HG03439 (cell line): ENCODE results near the gene FGD5.

ENCODE experiments used
- ATAC-seq: cut with Tn5 transposase; IDR thresholded peaks from one replicate; pipeline ENCODE4 v1.9.1; 2021; ENCODE audit warnings: mild to moderate bottlenecking, moderate library complexity; ENCODE audit not compliant: unreplicated experiment

Gene FGD5

DNA sequence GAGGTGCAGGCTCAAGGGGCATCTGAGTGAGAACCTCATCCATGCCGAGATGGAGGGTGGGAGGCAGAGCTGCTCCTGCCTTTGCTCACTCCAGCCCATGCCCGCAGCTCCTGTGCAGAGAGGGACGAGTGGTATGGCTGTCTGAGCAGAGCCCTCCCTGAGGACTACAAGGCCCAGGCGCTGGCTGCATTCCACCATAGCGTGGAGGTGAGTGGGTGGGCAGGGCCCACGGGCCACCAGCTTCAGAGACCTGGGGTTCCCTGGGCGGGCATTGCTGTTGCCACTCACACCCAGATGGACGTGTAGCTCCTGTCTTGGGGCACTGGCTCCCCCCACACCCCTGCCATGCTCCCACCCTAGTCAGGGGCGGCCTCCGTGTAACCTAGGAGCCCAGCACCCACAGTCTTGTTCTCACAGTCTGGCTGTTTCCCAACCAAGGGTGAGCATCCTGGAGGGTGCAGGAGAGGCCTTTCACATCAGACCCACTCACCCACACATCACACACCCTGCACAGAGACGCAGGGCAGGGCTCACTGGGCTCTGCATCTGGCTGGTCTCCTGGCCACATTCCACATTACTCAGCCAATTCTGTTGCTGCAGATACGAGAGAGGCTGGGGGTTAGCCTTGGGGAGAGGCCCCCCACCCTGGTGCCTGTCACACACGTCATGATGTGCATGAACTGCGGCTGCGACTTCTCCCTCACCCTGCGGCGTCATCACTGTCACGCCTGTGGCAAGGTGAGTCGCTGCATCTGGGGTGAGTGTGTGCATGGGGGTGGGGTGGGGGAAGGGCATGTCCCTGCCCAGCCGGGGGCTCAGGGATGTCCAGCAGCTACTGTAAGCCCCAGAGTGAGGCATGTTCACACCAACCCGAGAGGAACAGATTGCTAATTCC, 103.3 kb downstream of the FGD5 start:
- ATAC-seq: no peak

- ATAC-seq: no peak
These were observed 104.1 kb downstream of the FGD5 start for GRCh38 chr3:14922863-14923262.

DNA sequence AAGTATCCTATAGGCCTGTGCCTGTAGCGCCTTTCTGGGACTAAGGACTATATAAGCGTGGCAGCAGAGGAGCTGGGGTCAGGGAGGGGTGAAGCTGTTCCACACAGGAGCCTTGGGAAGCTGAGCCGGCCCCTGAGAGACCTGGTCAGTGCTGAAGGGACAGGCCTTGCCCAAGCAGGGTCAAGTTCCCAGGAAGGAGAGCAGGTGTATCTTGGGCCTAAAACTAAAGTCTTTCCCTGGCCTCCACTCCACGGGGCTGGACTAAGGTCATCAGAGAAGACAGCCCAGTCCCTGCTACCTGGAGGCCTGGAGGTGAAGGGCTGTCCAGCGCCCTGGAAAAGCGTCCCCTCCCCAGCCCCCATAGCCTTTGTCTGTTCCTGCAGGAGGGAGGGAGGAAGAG, 104.7 kb downstream of the FGD5 start:
- no peak for ATAC-seq

DNA sequence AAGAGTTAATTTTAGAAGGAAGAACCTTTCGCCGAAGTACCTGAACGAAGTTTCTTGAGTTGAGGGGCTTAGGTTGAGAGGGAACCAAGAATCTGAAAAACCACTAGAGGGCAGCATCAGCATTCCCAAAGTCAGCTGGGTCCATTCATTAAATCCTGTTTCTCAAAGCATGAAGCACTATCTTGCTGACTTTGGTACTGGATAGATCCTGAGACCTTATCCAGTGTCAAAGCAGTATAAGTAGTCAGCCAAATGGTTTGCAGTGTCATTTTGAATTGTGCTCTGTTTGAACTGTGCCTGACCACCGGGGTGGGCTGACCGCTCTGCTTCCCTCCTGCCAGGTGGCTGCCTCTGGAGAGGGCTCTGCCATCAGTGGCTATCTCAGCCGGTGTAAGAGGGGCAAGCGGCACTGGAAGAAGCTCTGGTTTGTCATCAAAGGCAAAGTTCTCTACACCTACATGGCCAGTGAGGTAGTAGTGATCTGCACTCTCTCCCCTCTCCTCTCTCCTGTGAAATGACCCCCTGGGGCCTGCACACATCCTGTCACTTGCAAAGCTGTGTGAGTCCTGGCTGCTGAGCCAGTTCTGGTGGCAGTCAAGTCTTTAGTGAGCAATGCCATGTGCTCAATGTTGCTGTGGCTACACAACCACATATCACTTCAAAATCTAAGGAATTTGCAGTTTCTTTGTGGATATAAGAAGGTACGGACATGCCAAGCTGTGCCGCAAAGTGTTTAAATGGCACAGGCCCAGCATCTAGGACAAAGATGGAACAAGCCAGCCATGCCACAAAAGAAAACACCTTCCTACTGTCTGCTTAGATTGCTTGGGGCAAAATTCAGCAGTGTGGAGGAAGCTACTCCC, 107.2 kb downstream of the FGD5 start:
- no peak for ATAC-seq

- no peak for ATAC-seq
These were observed 107.8 kb downstream of the FGD5 start for GRCh38 chr3:14926592-14926991.

DNA sequence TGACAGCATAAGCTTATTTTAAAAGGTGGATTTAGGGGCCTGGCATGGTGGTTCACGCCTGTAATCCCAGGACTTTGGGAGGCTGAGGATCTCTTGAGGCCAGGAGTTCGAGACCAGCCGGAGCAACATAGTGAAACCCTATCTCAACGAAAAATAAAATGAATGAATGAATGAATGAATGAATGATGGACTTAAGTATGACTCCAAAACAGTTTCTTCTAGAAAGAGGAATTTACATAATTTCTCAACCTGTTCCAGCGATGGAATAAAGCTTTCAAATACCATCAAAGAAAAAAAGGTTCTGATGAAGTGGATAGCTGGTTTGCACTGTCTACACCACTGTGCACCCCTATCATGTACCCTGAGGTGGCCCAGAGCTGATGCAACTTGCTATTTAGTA, 108.5 kb downstream of the FGD5 start:
- no peak for ATAC-seq

GRCh38 chr3:14929310-14930074, 110.7 kb downstream of the FGD5 start:
- ATAC-seq: no peak

DNA sequence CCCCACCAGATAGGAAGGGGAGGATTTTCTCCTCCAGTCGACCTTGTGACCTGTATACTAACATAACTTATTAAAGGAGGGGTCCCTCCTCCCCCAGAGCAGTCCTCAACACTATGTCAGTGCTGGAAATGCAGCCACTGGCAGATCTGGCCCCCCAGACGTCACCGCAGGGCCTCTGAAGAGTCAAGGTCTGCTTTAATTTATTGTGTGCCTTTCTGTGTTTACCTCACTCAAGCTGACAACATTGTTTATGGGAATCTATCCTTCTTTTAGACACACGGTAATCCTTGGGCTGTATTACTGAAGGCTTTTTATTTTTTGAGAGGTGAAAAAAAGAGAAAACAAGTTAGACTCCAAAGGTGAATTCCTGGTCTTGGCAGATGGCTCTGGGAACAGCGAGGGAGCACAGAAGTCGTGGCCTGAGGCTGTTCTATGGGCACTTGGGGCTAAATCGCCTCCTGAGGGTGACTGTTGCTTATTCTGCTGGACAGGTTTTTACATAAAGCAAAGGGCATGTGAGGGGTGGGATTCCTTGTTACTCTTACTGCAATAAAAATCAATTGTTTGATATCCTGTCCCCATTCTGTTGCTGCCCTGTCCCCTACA, 115.2 kb downstream of the FGD5 start:
- no peak for ATAC-seq

DNA sequence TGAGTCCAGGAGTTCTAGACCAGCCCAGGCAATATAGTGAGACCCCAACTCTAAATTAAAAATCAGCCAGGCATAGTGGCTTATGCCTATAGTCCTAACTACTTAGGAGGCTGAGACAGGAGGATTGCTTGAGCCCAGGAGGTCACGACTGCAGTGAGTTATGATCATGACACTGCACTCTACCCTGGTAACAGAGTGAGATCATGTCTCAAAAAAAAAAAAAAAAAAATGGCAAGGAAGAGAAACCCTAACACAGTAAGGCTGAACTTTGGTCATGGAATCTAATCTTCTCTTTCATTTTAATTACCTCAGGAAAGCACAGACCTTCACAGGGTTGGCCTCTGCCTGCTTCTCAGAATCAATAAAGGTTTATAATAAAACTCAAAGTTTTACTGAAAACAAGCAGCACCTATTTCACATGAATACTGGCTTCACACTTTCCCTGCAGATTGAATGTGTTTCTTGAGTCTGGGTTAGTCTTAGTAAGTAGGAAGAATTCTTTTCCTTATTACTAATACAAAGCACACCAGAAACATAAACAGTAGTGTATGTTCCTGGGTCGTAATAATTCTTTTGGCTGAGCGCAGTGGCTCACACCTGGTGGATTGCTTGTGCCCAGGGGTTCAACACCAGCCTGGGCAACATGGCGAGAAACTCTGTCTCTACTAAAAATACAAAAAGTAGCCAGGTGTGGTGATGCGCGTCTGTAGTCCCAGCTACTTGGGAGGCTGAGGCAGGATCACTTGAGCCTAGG, 117.0 kb downstream of the FGD5 start:
- no peak for ATAC-seq

- ATAC-seq: no peak
These were observed 120.2 kb downstream of the FGD5 start for GRCh38 chr3:14938954-14939353.

DNA sequence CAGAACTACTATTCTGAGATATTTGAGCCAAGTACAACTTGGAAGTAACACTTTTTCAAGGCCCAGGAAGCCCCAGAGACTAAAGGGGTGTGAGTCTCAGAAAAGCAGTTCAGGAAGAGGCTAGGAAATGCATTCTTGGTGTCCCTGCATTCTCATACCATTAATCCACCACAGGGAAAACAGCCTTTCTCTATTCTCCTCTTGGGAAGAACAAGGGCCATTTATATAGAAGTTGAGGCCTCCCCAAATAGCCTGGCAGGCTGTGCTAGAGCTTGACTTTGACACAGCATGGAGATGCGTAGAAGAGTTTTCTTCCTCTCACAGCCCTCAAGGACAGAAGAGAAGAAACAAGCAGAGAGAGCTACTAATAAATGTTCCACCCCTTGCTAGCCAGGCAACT, 123.1 kb downstream of the FGD5 start:
- no peak for ATAC-seq

- no peak for ATAC-seq
These were observed 124.3 kb downstream of the FGD5 start for GRCh38 chr3:14943042-14943441.

- no peak for ATAC-seq
These were observed 127.5 kb downstream of the FGD5 start for GRCh38 chr3:14946236-14946635.

DNA sequence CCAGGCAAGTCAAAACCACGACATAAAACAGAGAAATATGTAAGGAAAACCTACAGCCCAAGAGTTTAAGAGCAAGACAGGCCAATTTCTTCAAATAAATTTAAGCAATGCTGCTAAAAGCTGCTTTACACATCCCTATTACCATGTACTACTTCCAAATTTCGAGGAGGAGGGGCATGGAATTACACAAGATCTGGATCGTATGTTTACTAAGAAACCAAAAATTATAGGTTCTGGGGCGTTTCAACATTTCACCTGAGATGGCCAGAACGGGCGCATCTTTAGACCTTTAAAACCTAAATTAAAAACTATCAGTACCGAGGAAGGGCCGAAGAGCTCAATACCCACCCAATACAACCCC, 128.0 kb downstream of the FGD5 start:
- ATAC-seq: no peak

DNA sequence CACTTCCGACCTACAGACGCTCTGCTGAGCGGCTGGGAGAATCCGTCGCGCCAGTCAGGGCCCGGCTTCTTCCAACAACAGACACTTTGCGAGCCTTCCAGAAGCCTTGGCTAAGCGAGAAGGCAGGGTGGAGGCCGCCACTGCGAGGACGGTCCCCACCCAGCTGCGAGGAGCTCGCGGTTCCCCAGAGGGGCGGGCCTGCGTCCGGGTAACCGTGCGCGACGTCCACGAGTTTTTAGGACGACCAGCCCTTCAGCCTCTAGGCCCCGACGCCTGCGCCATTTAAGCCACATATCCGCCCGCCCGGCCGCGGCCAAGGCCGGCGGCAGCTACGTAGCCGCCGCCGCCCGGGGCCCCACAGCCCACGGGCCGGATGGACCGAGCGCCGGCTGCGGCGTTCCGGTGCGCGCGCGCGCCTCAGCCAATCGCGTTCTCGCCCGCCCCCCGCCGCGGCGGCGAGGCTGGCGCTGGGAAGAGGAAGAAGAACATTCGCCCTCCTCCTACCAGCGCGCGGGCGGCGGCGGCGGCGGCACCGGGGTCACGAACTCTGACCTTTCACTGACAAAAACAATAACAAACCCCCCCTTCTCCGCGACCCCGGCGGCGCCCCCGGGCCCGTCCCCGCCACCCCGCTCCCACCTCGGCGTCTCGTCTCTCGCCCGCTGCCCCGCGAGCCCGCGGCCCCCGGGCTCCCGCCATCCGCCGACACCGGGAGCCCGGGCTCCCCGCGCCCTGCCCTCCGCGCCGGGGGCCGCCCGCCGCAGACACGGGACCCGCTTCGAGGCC, 128.5 kb downstream of the FGD5 start, which contains the start of gene NR2C2:
Gene NR2C2 (plus strand): TSS at position 484 of the 786 bp plus-strand sequence. CDS start 56,332 bp downstream, outside the sequence.
- peak; percentile 47 for ATAC-seq

DNA sequence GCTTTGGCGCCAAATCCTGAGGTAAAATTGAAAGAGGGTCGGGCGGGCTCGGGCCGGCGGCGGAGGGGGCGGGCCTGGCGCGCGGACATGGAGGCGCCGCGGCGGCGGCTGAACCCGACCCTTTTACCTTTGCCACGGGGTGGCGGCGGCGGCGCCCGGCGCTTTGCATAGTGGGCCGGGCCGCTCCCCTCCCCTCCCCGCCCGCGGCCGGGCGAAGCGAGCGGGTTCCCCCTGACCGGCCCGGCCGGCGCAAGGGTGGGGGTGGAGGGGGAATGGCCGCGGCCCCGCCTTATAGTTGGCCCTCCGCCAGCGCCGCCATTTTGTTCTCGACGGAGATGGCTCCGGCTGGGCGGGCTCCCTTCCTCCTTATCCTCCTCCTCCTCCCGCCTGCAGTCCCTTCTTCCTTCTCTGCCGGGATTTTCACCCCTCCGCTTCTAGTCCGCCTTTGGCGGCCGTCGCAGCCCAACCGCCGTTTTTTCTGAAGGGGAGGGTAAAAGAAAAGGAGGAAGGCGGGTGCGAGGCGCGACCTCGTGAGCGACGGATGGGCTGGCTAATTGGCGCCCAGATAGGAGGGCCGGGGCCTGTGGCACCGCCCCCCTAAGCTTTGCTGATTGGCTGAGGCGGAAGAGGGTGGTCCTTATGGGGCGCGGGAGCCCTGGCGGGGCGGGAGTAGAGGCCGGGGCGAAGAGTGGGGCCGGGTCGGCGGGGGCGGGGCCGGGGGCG, 129.3 kb downstream of the FGD5 start:
- ATAC-seq: peak; percentile 86

DNA sequence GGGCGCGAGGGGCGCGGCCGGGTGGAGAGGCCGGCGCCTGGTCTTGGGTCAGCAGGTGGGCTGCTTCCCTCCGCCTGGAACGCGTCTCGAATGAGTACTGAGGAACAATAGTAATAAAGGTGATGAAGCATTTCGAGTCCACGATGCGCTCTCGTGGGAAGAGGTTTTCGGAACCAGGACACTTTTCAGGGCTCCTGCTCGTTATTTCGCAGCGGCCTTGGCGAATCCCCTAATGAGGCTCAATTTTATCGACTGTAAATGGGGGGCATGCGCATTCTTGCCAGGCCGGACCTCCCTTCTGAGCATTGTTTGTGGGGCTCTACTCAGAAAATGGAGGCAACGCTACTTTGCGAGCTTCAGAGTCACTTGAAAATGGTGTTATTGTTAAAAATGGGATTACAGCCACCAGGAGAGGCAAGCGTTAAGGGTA, 129.9 kb downstream of the FGD5 start:
- peak; percentile 0 for ATAC-seq

DNA sequence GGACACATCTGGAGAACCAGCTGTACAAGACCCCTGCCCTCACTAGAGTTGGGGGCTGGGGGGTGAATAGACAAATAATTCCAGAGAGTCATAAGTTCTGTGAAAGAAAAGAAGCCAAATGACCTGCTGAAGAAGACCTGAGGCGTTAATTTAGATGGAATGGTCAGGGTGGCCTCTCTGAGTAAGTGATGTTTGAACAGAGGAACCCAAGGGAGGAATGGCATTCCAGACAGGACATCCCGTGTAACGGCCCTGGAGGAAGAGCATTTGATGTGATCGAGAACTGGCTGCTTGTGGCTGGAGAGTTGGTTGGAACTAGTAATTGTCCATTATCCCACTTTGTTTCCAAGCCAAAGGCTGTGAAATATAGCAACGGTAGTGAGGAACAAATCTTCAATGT, 130.4 kb downstream of the FGD5 start:
- ATAC-seq: no peak

- no peak for ATAC-seq
These were observed 131.5 kb downstream of the FGD5 start for GRCh38 chr3:14950274-14950673.
